WTC11 (cell line): Measurements from ENCODE around the gene MAU2. TPM values are rescaled to one million over a fixed set of nuclear protein-coding genes. Genes with fewer than 3 reads are reported as not detected.

ENCODE experiments used
- CBFB ChIP-seq: sonication (generic); formaldehyde crosslinking; IDR thresholded peaks from 2 replicates; pipeline ENCODE4 v1.8.1; 2022; ENCODE audit warnings: mild to moderate bottlenecking, low read depth, missing genetic modification reagents
- ELF4 ChIP-seq: sonication (generic); formaldehyde crosslinking; IDR thresholded peaks from 2 replicates; pipeline ENCODE4 v1.8.1; 2022; ENCODE audit warnings: low read depth, mild to moderate bottlenecking, moderate library complexity, missing genetic modification reagents
- ESRRA ChIP-seq: sonication (generic); formaldehyde crosslinking; IDR thresholded peaks from 2 replicates; pipeline ENCODE4 v1.8.1; 2022; ENCODE audit warnings: mild to moderate bottlenecking, missing genetic modification reagents, borderline replicate concordance
- ETV6 ChIP-seq: sonication (generic); formaldehyde crosslinking; IDR thresholded peaks from 2 replicates; pipeline ENCODE4 v1.8.1; 2022; ENCODE audit warnings: mild to moderate bottlenecking, missing genetic modification reagents
- FOXK1 ChIP-seq: sonication (generic); formaldehyde crosslinking; IDR thresholded peaks from 2 replicates; pipeline ENCODE4 v1.8.0; 2022; ENCODE audit warnings: mild to moderate bottlenecking, moderate library complexity, missing genetic modification reagents
- JAZF1 ChIP-seq: fragments of 250-450 bp; sonication (Bioruptor Pico); IDR thresholded peaks from 2 replicates; pipeline ENCODE4 v1.9.0; 2021; ENCODE audit warnings: moderate library complexity, mild to moderate bottlenecking, inconsistent platforms
- JUN ChIP-seq: sonication (generic); formaldehyde crosslinking; IDR thresholded peaks from 2 replicates; pipeline ENCODE4 v1.8.0; 2023; ENCODE audit warnings: mild to moderate bottlenecking, missing genetic modification reagents
- KAT7 ChIP-seq: sonication (generic); formaldehyde crosslinking; IDR thresholded peaks from 2 replicates; pipeline ENCODE4 v1.8.1; 2023; ENCODE audit warnings: missing genetic modification reagents, mild to moderate bottlenecking, borderline replicate concordance
- NFE2L1 ChIP-seq: sonication (generic); formaldehyde crosslinking; IDR thresholded peaks from 2 replicates; pipeline ENCODE4 v1.8.1; 2023; ENCODE audit warnings: missing genetic modification reagents
- NFYB ChIP-seq: sonication (generic); formaldehyde crosslinking; conservative IDR thresholded peaks from 2 replicates; pipeline ENCODE4 v1.8.0; 2022; ENCODE audit warnings: low read depth, missing genetic modification reagents
- NR3C1 ChIP-seq: sonication (generic); formaldehyde crosslinking; conservative IDR thresholded peaks from 2 replicates; pipeline ENCODE4 v1.8.1; 2023; ENCODE audit warnings: low read depth, mild to moderate bottlenecking, missing genetic modification reagents
- RELA ChIP-seq: sonication (generic); formaldehyde crosslinking; IDR thresholded peaks from 2 replicates; pipeline ENCODE4 v1.8.1; 2022; ENCODE audit warnings: missing genetic modification reagents, mild to moderate bottlenecking, borderline replicate concordance
- SOX15 ChIP-seq: fragments of 250-450 bp; sonication (Bioruptor Pico); IDR thresholded peaks from 2 replicates; pipeline ENCODE4 v1.9.0; 2021; ENCODE audit warnings: mild to moderate bottlenecking
- SP1 ChIP-seq: sonication (generic); formaldehyde crosslinking; conservative IDR thresholded peaks from 2 replicates; pipeline ENCODE4 v1.8.1; 2022; ENCODE audit warnings: missing genetic modification reagents
- TCF7 ChIP-seq: sonication (generic); formaldehyde crosslinking; IDR thresholded peaks from 2 replicates; pipeline ENCODE4 v1.8.0; 2022; ENCODE audit warnings: mild to moderate bottlenecking, low read depth, missing genetic modification reagents, moderate library complexity
- TEAD4 ChIP-seq: sonication (generic); formaldehyde crosslinking; IDR thresholded peaks from 2 replicates; pipeline ENCODE4 v1.8.0; 2022; ENCODE audit warnings: mild to moderate bottlenecking, missing genetic modification reagents
- ZBTB21 ChIP-seq: sonication (generic); formaldehyde crosslinking; IDR thresholded peaks from 2 replicates; pipeline ENCODE4 v1.8.1; 2023; ENCODE audit warnings: mild to moderate bottlenecking, missing genetic modification reagents, borderline replicate concordance
- ZNF396 ChIP-seq: fragments of 250-450 bp; sonication (Bioruptor Pico); IDR thresholded peaks from 2 replicates; pipeline ENCODE4 v1.8.0; 2021; ENCODE audit warnings: mild to moderate bottlenecking, moderate library complexity, borderline replicate concordance
- ZNF416 ChIP-seq: fragments of 250-450 bp; sonication (Bioruptor Pico); IDR thresholded peaks from 2 replicates; pipeline ENCODE4 v1.9.0; 2021; ENCODE audit warnings: mild to moderate bottlenecking, inconsistent platforms
- ZNF671 ChIP-seq: fragments of 250-450 bp; sonication (Bioruptor Pico); IDR thresholded peaks from 2 replicates; pipeline ENCODE4 v1.8.0; 2021; ENCODE audit warnings: mild to moderate bottlenecking
- total RNA-seq: library from RNA; stranded (reverse); gene quantifications from 3 replicates; pipeline ENCODE4 v1.2.3, GENCODE V29; 2021
- TF ChIP-seq, protein P1 (sequence below): sonication (generic); formaldehyde crosslinking; conservative IDR thresholded peaks from 2 replicates; pipeline ENCODE4 v1.8.1; 2023; ENCODE audit warnings: mild to moderate bottlenecking, low read depth, missing genetic modification reagents, moderate library complexity
- TF ChIP-seq, protein P2 (sequence below): sonication (generic); formaldehyde crosslinking; IDR thresholded peaks from 2 replicates; pipeline ENCODE4 v1.8.1; 2022; ENCODE audit warnings: mild to moderate bottlenecking, missing genetic modification reagents, moderate library complexity, borderline replicate concordance
- TF ChIP-seq, protein P3 (sequence below): sonication (generic); formaldehyde crosslinking; conservative IDR thresholded peaks from 2 replicates; pipeline ENCODE4 v1.8.1; 2022; ENCODE audit warnings: mild to moderate bottlenecking, missing genetic modification reagents
- TF ChIP-seq, protein P4 (sequence below): sonication (generic); formaldehyde crosslinking; IDR thresholded peaks from 2 replicates; pipeline ENCODE4 v1.8.0; 2022; ENCODE audit warnings: mild to moderate bottlenecking, missing genetic modification reagents

Gene MAU2
- total RNA-seq, 1 experiment from 2014 or later = 56.8 TPM

DNA sequence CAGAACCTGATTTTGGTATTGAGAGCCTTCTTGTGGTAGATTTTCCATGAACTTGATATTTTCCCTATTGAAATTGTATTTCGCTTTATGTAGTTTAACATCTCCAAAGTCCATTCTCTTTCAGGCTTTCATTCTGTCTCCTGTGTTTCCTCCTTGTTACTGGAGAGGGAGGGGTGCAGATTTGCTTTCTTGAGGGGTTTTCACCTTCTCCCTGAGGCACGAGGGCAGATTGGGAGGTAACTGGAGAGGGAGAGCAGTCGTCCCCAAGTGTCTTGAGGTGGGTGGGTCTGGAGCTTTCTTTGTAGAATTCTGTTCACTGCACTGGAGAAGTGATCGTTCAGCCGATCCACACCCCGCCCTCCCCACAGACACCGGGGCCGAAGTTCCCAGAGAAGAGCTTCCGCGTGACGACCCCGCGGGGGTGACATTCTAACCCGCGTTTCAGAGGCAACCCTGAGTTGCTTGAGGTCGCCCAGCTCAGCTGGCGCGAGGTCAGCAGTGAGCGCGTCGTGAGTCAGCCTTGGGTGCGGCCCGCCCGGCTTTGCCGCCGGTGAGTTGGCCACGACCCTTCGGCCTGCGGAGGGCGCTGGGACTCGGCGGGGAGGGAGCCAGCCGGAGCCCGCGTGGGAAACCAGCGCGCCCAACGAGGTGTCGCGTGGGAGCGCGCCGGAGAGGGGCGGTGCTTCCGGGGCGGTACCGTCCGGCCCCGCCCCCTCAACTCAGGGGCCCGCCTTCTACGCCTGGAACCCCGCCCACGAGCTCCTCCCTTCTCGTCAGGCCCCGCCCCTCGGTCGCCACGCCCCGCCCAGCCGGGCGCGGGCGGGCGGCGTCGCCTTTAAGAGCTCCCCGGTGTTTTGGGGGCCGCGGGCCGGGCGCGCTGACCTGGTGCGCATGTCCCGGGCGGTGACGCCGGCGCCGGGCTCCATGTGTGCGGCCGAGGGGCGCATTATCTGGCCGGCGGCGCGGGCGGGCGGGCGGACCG lies 84.5 kb downstream of the MAU2 start, which contains the start of gene GATAD2A (continued):
- TF ChIP-seq, protein P1, sequence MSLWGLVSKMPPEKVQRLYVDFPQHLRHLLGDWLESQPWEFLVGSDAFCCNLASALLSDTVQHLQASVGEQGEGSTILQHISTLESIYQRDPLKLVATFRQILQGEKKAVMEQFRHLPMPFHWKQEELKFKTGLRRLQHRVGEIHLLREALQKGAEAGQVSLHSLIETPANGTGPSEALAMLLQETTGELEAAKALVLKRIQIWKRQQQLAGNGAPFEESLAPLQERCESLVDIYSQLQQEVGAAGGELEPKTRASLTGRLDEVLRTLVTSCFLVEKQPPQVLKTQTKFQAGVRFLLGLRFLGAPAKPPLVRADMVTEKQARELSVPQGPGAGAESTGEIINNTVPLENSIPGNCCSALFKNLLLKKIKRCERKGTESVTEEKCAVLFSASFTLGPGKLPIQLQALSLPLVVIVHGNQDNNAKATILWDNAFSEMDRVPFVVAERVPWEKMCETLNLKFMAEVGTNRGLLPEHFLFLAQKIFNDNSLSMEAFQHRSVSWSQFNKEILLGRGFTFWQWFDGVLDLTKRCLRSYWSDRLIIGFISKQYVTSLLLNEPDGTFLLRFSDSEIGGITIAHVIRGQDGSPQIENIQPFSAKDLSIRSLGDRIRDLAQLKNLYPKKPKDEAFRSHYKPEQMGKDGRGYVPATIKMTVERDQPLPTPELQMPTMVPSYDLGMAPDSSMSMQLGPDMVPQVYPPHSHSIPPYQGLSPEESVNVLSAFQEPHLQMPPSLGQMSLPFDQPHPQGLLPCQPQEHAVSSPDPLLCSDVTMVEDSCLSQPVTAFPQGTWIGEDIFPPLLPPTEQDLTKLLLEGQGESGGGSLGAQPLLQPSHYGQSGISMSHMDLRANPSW = no peak
- TF ChIP-seq, protein P2, sequence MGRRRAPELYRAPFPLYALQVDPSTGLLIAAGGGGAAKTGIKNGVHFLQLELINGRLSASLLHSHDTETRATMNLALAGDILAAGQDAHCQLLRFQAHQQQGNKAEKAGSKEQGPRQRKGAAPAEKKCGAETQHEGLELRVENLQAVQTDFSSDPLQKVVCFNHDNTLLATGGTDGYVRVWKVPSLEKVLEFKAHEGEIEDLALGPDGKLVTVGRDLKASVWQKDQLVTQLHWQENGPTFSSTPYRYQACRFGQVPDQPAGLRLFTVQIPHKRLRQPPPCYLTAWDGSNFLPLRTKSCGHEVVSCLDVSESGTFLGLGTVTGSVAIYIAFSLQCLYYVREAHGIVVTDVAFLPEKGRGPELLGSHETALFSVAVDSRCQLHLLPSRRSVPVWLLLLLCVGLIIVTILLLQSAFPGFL (CRISPR knock-in tag) = 0 out of 2 replicates have a peak, but pooled peaks have one; percentile 79
- TF ChIP-seq TCF7 (no peak), NFYB (CRISPR knock-in tag) (no peak), ZNF396 (CRISPR knock-in tag) (no peak), TEAD4 (CRISPR knock-in tag) (0 out of 2 replicates have a peak, but pooled peaks have one; percentile 40), ESRRA (CRISPR knock-in tag) (0 out of 2 replicates have a peak, but pooled peaks have one; percentile 48), NFE2L1 (CRISPR knock-in tag) (peak; percentile 38; the same call in 1 of the 2 replicates), JUN (CRISPR knock-in tag) (no peak), ZNF416 (peak; percentile 71; the same call in 1 of the 2 replicates), CBFB (CRISPR knock-in tag) (no peak), ELF4 (no peak), NR3C1 (CRISPR knock-in tag) (no peak), ETV6 (CRISPR knock-in tag) (peak; percentile 88), SOX15 (no peak), RELA (CRISPR knock-in tag) (peak; percentile 94; the same call in 1 of the 2 replicates), JAZF1 (CRISPR knock-in tag) (no peak), SP1 (CRISPR knock-in tag) (peak; percentile 91), ZBTB21 (CRISPR knock-in tag) (no peak; the same call in 1 of the 2 replicates), ZNF671 (CRISPR knock-in tag) (no peak), FOXK1 (CRISPR knock-in tag) (peak; percentile 88), KAT7 (CRISPR knock-in tag) (peak; percentile 70; the same call in 1 of the 2 replicates)
- TF ChIP-seq, protein P3, sequence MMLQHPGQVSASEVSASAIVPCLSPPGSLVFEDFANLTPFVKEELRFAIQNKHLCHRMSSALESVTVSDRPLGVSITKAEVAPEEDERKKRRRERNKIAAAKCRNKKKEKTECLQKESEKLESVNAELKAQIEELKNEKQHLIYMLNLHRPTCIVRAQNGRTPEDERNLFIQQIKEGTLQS (CRISPR knock-in tag) = no peak
- TF ChIP-seq, protein P4, sequence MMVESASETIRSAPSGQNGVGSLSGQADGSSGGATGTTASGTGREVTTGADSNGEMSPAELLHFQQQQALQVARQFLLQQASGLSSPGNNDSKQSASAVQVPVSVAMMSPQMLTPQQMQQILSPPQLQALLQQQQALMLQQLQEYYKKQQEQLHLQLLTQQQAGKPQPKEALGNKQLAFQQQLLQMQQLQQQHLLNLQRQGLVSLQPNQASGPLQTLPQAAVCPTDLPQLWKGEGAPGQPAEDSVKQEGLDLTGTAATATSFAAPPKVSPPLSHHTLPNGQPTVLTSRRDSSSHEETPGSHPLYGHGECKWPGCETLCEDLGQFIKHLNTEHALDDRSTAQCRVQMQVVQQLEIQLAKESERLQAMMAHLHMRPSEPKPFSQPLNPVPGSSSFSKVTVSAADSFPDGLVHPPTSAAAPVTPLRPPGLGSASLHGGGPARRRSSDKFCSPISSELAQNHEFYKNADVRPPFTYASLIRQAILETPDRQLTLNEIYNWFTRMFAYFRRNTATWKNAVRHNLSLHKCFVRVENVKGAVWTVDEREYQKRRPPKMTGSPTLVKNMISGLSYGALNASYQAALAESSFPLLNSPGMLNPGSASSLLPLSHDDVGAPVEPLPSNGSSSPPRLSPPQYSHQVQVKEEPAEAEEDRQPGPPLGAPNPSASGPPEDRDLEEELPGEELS = peak; percentile 71
